Cardiac muscle cell (in vitro differentiated cells and primary cell): ENCODE results near the gene MSH3. TPM values are rescaled to one million over a fixed set of nuclear protein-coding genes. Genes with fewer than 3 reads are reported as not detected.

Source experiments
- DNase-seq, 2 donors: peaks; one replicate each; pipeline versions ENCODE4 v3.0.0 to v3.0.0-alpha.2; 2010 to 2017; ENCODE audit warnings: low read depth in 1 of 2, low spot score in 1 of 2
- H3K27ac ChIP-seq: fragments of 200-600 bp; sonication (generic); 2 replicates; pipeline ENCODE4 v1.5.1; 2016
- H3K27me3 ChIP-seq: fragments of 200-600 bp; sonication (generic); 2 replicates; pipeline ENCODE4 v1.6.0; 2016; ENCODE audit warnings: control low read depth
- H3K36me3 ChIP-seq: fragments of 200-600 bp; sonication (generic); 2 replicates; pipeline ENCODE4 v1.5.1; 2016; ENCODE audit warnings: control low read depth
- H3K4me1 ChIP-seq: fragments of 200-600 bp; sonication (generic); 2 replicates; pipeline ENCODE4 v1.8.1; 2017; ENCODE audit warnings: low read depth, mild to moderate bottlenecking, mixed run types
- H3K4me3 ChIP-seq: fragments of 200-600 bp; sonication (generic); 2 replicates; pipeline ENCODE4 v1.5.1; 2016; ENCODE audit warnings: mild to moderate bottlenecking
- H3K9me3 ChIP-seq: fragments of 200-600 bp; sonication (generic); 2 replicates; pipeline ENCODE4 v1.5.1; 2017; ENCODE audit warnings: low read depth, mild to moderate bottlenecking, control low read depth
- polyA plus RNA-seq: library from polyadenylated mRNA; unstranded; fragments of >200 nt; fragmentation: Nextera tagmentation; extraction: Ambion mirVana; gene quantifications from 2 replicates; pipeline ENCODE4 v1.2.1, GENCODE V29; 2016
- total RNA-seq: library from RNA; depleted of rRNA; stranded (reverse); fragments of >200 nt; gene quantifications from 2 replicates; pipeline ENCODE4 v1.2.3, GENCODE V29; 2016
- TF ChIP-seq, protein P1 (sequence below): IDR thresholded peaks from 2 replicates; pipeline ENCODE4 v1.5.1; 2012; ENCODE audit warnings: low read depth, mild to moderate bottlenecking, low read length

Gene MSH3
- total and polyA plus RNA-seq, 2 experiments from 2014 or later = 11.3 to 11.4 TPM

DNA sequence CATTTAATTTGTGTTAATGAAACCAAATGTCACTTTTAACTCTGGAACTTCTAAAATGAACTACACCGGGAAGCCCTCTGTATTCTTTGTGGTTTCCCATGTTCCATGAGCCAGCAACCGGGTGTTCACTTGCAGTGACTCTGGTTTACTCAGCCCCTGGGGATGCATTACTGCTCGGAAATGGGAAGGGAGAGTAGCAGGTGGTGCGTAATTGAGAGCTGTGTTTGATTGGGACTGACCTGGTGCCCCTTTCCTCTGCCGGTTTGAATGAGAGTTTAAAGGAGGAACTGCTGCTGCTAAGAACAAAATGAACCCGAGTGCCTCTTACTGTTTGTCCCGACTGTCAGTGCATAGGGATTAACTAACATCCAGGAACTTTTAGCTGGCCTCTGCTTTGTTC lies 100.4 kb downstream of the MSH3 start:
- DNase-seq = no peak
- H3K4me1 ChIP-seq = peaks cover 7% of the 10 kb centered on the region
- TF ChIP-seq, protein P1, sequence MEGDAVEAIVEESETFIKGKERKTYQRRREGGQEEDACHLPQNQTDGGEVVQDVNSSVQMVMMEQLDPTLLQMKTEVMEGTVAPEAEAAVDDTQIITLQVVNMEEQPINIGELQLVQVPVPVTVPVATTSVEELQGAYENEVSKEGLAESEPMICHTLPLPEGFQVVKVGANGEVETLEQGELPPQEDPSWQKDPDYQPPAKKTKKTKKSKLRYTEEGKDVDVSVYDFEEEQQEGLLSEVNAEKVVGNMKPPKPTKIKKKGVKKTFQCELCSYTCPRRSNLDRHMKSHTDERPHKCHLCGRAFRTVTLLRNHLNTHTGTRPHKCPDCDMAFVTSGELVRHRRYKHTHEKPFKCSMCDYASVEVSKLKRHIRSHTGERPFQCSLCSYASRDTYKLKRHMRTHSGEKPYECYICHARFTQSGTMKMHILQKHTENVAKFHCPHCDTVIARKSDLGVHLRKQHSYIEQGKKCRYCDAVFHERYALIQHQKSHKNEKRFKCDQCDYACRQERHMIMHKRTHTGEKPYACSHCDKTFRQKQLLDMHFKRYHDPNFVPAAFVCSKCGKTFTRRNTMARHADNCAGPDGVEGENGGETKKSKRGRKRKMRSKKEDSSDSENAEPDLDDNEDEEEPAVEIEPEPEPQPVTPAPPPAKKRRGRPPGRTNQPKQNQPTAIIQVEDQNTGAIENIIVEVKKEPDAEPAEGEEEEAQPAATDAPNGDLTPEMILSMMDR = no peak
- no peaks in the 10 kb centered on the region for H3K36me3 ChIP-seq
- no peaks in the 10 kb centered on the region for H3K27me3 ChIP-seq
- no peak overlapping the region for H3K27ac ChIP-seq
- no peak overlapping the region for H3K4me3 ChIP-seq
- H3K9me3 ChIP-seq = no peaks in the 10 kb centered on the region

DNA sequence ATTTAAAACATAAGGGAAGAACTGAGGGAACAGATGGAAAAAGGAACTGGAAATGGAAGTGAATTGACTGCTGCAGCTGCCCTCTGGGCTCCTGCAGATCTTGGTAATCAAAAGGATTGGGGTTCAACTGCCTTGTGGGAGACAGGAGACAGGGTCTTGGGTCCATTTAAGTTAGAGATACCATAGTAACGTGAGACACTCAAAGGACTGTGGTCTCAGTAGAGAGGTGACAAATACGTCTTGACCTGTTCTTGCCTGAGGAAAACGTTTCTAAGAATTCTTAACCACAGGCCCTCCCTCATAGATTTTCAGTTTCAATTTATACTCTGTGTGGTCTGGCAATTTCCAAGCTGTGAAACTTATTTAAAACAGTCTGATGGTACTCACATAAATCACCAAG lies 101.2 kb downstream of the MSH3 start:
- TF ChIP-seq, protein P1 = no peak
- H3K27ac ChIP-seq = no peak overlapping the region
- no peak for DNase-seq

DNA sequence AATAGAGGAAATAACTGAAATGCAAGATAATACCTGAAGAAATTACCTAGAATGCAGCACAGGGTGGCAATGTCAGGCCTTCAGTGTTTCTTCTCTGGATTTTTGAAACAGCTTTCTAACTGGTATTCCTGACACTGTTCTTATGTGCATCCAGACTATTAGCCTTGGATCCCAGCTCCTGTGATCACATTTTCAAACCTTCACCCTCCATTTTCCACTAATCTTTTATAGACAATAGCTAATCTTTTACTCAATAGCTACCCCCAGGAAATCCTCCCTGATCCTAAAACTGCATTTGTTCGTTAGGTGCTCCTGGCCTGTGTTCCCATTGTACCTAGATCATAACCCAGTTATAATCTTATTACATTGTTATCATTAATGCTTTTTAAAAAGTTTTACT lies 101.8 kb downstream of the MSH3 start:
- H3K9me3 ChIP-seq = no peaks in the 10 kb centered on the region

More for the DNA sequence above, 101.2 kb downstream of the MSH3 start:
- H3K4me3 ChIP-seq = no peak overlapping the region
- H3K36me3 ChIP-seq = no peaks in the 10 kb centered on the region
- peaks cover 7% of the 10 kb centered on the region for H3K4me1 ChIP-seq
- no peaks in the 10 kb centered on the region for H3K27me3 ChIP-seq
- H3K9me3 ChIP-seq = no peaks in the 10 kb centered on the region

DNA sequence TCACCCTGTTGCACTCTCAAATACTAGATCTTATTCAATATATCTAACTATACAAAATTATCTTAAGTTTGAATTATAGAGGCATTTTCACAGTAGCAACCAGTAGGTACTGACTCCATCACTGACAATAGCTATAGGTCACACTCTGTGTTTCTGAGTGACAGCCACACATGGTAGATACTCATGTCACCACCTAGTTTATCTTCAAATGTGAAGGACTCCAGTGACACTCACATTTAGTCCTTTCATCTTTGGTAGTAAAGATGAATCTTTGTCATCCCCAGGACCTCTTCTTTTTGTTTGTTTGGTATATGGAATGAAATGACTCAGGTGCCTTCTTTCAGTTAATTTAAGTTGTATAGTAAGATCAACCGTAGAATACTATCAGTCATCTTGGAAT lies 102.8 kb downstream of the MSH3 start:
- no peaks in the 10 kb centered on the region for H3K27me3 ChIP-seq

More for the DNA sequence above, 101.8 kb downstream of the MSH3 start:
- H3K4me1 ChIP-seq = peaks cover 7% of the 10 kb centered on the region
- H3K4me3 ChIP-seq = no peak overlapping the region
- H3K27me3 ChIP-seq = no peaks in the 10 kb centered on the region
- H3K36me3 ChIP-seq = no peaks in the 10 kb centered on the region
- no peak for DNase-seq
- no peak overlapping the region for H3K27ac ChIP-seq
- TF ChIP-seq, protein P1 = no peak

DNA sequence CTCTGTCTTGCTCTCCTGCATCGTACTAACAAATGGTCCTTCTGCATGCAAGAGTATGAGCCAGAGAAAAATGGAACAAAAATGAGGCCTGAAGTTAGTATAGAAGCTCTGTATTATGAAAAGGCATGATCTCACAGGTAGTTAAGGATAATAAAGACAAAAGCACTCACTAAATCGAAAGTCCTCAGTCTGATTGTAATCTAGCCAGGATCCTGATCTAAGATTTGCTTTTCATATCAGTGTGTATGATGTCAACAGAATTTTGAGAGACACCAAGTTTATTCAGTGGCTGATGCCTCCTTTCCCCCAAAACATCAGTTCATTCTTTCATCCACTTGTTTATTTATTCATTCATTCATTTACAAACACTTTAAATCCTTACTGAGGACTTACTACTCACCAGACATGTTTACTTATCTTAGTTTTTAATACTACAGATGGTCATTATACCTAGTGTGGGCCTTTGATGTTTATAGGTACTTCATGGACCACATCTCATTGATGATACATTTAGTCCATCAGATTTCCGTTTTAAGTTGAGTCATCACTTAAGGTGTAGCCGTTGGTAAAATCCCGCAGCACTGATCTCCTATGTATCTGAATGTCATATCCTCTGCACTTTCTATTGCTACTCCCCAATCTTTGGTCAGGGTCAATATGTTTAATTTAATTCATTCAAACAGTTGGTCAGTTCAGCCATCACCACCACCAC lies 105.6 kb downstream of the MSH3 start:
- Histone ChIP-seq H3K4me1 (no peaks in the 10 kb centered on the region), H3K9me3 (no peaks in the 10 kb centered on the region), H3K4me3 (no peak overlapping the region), H3K36me3 (no peaks in the 10 kb centered on the region), H3K27ac (no peak overlapping the region), H3K27me3 (no peaks in the 10 kb centered on the region)
- TF ChIP-seq, protein P1 = no peak
- no peak for DNase-seq

More for the DNA sequence above, 102.8 kb downstream of the MSH3 start:
- H3K27ac ChIP-seq = no peak overlapping the region
- peaks cover 7% of the 10 kb centered on the region for H3K4me1 ChIP-seq
- TF ChIP-seq, protein P1 = no peak
- no peak overlapping the region for H3K4me3 ChIP-seq
- DNase-seq = no peak
- H3K9me3 ChIP-seq = no peaks in the 10 kb centered on the region
- no peaks in the 10 kb centered on the region for H3K36me3 ChIP-seq
